ENCODE results near the gene ATF2. TPM values are rescaled to one million over a fixed set of nuclear protein-coding genes. Genes with fewer than 3 reads are reported as not detected.

The ATF2 gene
- polyA plus RNA-seq, 4 donors = 11.6 to 32.1 (median 13.3) TPM

GRCh38 chr2:175187378-175187777 lies 19.4 kb upstream of the ATF2 start:
- Histone ChIP-seq H3K9me3 (ENCODE audit: control insufficient read depth in 2 of 2, insufficient read depth in 1 of 2, low read depth in 1 of 2, low read length in 1 of 2) (no peaks in the 10 kb centered on the region), H3K27me3 (ENCODE audit: control insufficient read depth in 3 of 3, insufficient read depth in 3 of 3, low read length in 3 of 3) (no peaks in the 10 kb centered on the region), H3K27ac (ENCODE audit: low read depth in 1 of 3, low read length in 2 of 3) (no peak overlapping the region), H3K36me3 (ENCODE audit: control insufficient read depth in 3 of 3, insufficient read depth in 2 of 3, low read depth in 1 of 3, low read length in 3 of 3) (no peaks in the 10 kb centered on the region), H3K4me3 (ENCODE audit: low read depth in 1 of 3, low read length in 3 of 3) (no peak overlapping the region), H3K4me1 (ENCODE audit: control insufficient read depth in 3 of 3, insufficient read depth in 2 of 3, low read depth in 1 of 3, low read length in 2 of 3) (no peaks in the 10 kb centered on the region)
- FAIRE-seq (no peak), DNase-seq (no peak)
- WGBS, 3 donors = 95 to 100% (median 96%) methylated on average over 1 of the region's 1 CpG

GRCh38 chr2:175183674-175184073 lies 15.7 kb upstream of the ATF2 start:
- DNase-seq (no peak), FAIRE-seq (no peak)

GRCh38 chr2:175181877-175182308 lies 13.9 kb upstream of the ATF2 start:
- Histone ChIP-seq H3K4me1 (ENCODE audit: control insufficient read depth in 3 of 3, insufficient read depth in 2 of 3, low read depth in 1 of 3, low read length in 2 of 3) (peaks cover 0 to 3% (median 2%) of the 10 kb centered on the region in 3 donors), H3K36me3 (ENCODE audit: control insufficient read depth in 3 of 3, insufficient read depth in 2 of 3, low read depth in 1 of 3, low read length in 3 of 3) (peaks cover 4 to 8% (median 7%) of the 10 kb centered on the region in 3 donors), H3K27ac (ENCODE audit: low read depth in 1 of 3, low read length in 2 of 3) (peak overlapping the region; percentile 96 to 98 (median 96)), H3K4me3 (ENCODE audit: low read depth in 1 of 3, low read length in 3 of 3) (peak overlapping the region in 1 of 3 donors; percentile 99), H3K9me3 (ENCODE audit: control insufficient read depth in 2 of 2, insufficient read depth in 1 of 2, low read depth in 1 of 2, low read length in 1 of 2) (no peaks in the 10 kb centered on the region), H3K27me3 (ENCODE audit: control insufficient read depth in 3 of 3, insufficient read depth in 3 of 3, low read length in 3 of 3) (no peaks in the 10 kb centered on the region)
- DNase-seq (no peak), FAIRE-seq (no peak)
- 47 to 63% (median 59%) methylated on average over 5 of the region's 5 CpGs for WGBS, 3 donors

More at GRCh38 chr2:175183674-175184073, 15.7 kb upstream of the ATF2 start:
- H3K27me3 ChIP-seq (ENCODE audit: control insufficient read depth in 3 of 3, insufficient read depth in 3 of 3, low read length in 3 of 3) = no peaks in the 10 kb centered on the region
- H3K4me1 ChIP-seq (ENCODE audit: control insufficient read depth in 3 of 3, insufficient read depth in 2 of 3, low read depth in 1 of 3, low read length in 2 of 3) = peaks cover 0 to 3% (median 2%) of the 10 kb centered on the region in 3 donors
- no peak overlapping the region for H3K4me3 ChIP-seq (ENCODE audit: low read depth in 1 of 3, low read length in 3 of 3)
- H3K9me3 ChIP-seq (ENCODE audit: control insufficient read depth in 2 of 2, insufficient read depth in 1 of 2, low read depth in 1 of 2, low read length in 1 of 2) = no peaks in the 10 kb centered on the region
- WGBS, 3 donors = 81 to 90% (median 85%) methylated on average over 2 of the region's 2 CpGs
- H3K27ac ChIP-seq (ENCODE audit: low read depth in 1 of 3, low read length in 2 of 3) = no peak overlapping the region
- peaks cover 2 to 8% (median 3%) of the 10 kb centered on the region in 3 donors for H3K36me3 ChIP-seq (ENCODE audit: control insufficient read depth in 3 of 3, insufficient read depth in 2 of 3, low read depth in 1 of 3, low read length in 3 of 3)

- no peak for FAIRE-seq
- no peaks in the 10 kb centered on the region for H3K9me3 ChIP-seq (ENCODE audit: control insufficient read depth in 2 of 2, insufficient read depth in 1 of 2, low read depth in 1 of 2, low read length in 1 of 2)
- 0 to 1% (median 0%) methylated on average over 50 to 53 of the region's 53 CpGs for WGBS, 3 donors
Measured at GRCh38 chr2:175181104-175181876, 13.3 kb upstream of the ATF2 start, which contains the start of gene ATP5MC3. TSS of gene ATP5MC3 (minus strand) at chr2:175181710. CDS start at chr2:175181393, 317 bp downstream.

GRCh38 chr2:175180701-175181103 lies 12.7 kb upstream of the ATF2 start:
- Histone ChIP-seq H3K9me3 (ENCODE audit: control insufficient read depth in 2 of 2, insufficient read depth in 1 of 2, low read depth in 1 of 2, low read length in 1 of 2) (no peaks in the 10 kb centered on the region), H3K27me3 (ENCODE audit: control insufficient read depth in 3 of 3, insufficient read depth in 3 of 3, low read length in 3 of 3) (no peaks in the 10 kb centered on the region), H3K36me3 (ENCODE audit: control insufficient read depth in 3 of 3, insufficient read depth in 2 of 3, low read depth in 1 of 3, low read length in 3 of 3) (peaks cover 4 to 8% (median 8%) of the 10 kb centered on the region in 3 donors), H3K27ac (ENCODE audit: low read depth in 1 of 3, low read length in 2 of 3) (peak overlapping the region; percentile 96 to 98 (median 96)), H3K4me3 (ENCODE audit: low read depth in 1 of 3, low read length in 3 of 3) (peak overlapping the region; percentile 54 to 99 (median 86)), H3K4me1 (ENCODE audit: control insufficient read depth in 3 of 3, insufficient read depth in 2 of 3, low read depth in 1 of 3, low read length in 2 of 3) (peaks cover 0 to 3% (median 2%) of the 10 kb centered on the region in 3 donors)
- WGBS, 3 donors = 2 to 4% (median 2%) methylated on average over 10 of the region's 10 CpGs
- FAIRE-seq = no peak
- DNase-seq = peak; percentile 78 to 89

More at GRCh38 chr2:175181104-175181876, 13.3 kb upstream of the ATF2 start, which contains the start of gene ATP5MC3:
- peak; percentile 97 to 99 for DNase-seq
- peaks cover 0 to 3% (median 2%) of the 10 kb centered on the region in 3 donors for H3K4me1 ChIP-seq (ENCODE audit: control insufficient read depth in 3 of 3, insufficient read depth in 2 of 3, low read depth in 1 of 3, low read length in 2 of 3)
- H3K36me3 ChIP-seq (ENCODE audit: control insufficient read depth in 3 of 3, insufficient read depth in 2 of 3, low read depth in 1 of 3, low read length in 3 of 3) = peaks cover 4 to 8% (median 8%) of the 10 kb centered on the region in 3 donors
- peak within 1 kb of the TSS; percentile 54 to 99 (median 86) for H3K4me3 ChIP-seq (ENCODE audit: low read depth in 1 of 3, low read length in 3 of 3)
- H3K27me3 ChIP-seq (ENCODE audit: control insufficient read depth in 3 of 3, insufficient read depth in 3 of 3, low read length in 3 of 3) = no peaks in the 10 kb centered on the region
- peak within 1 kb of the TSS; percentile 96 to 98 (median 96) for H3K27ac ChIP-seq (ENCODE audit: low read depth in 1 of 3, low read length in 2 of 3)

GRCh38 chr2:175176624-175177023 lies 8.6 kb upstream of the ATF2 start:
- H3K27me3 ChIP-seq (ENCODE audit: control insufficient read depth in 3 of 3, insufficient read depth in 3 of 3, low read length in 3 of 3) = no peaks in the 10 kb centered on the region
- peaks cover 0 to 2% (median 0%) of the 10 kb centered on the region in 3 donors for H3K4me1 ChIP-seq (ENCODE audit: control insufficient read depth in 3 of 3, insufficient read depth in 2 of 3, low read depth in 1 of 3, low read length in 2 of 3)
- H3K4me3 ChIP-seq (ENCODE audit: low read depth in 1 of 3, low read length in 3 of 3) = no peak overlapping the region
- WGBS, 3 donors = 64 to 74% (median 65%) methylated on average over 5 of the region's 5 CpGs
- H3K36me3 ChIP-seq (ENCODE audit: control insufficient read depth in 3 of 3, insufficient read depth in 2 of 3, low read depth in 1 of 3, low read length in 3 of 3) = peaks cover 4 to 13% (median 10%) of the 10 kb centered on the region in 3 donors
- H3K9me3 ChIP-seq (ENCODE audit: control insufficient read depth in 2 of 2, insufficient read depth in 1 of 2, low read depth in 1 of 2, low read length in 1 of 2) = no peaks in the 10 kb centered on the region
- FAIRE-seq (no peak), DNase-seq (no peak)
- no peak overlapping the region for H3K27ac ChIP-seq (ENCODE audit: low read depth in 1 of 3, low read length in 2 of 3)

GRCh38 chr2:175175896-175176295 lies 7.9 kb upstream of the ATF2 start:
- 40 to 81% (median 68%) methylated on average over 1 of the region's 1 CpG for WGBS, 3 donors
- Histone ChIP-seq H3K27me3 (ENCODE audit: control insufficient read depth in 3 of 3, insufficient read depth in 3 of 3, low read length in 3 of 3) (no peaks in the 10 kb centered on the region), H3K4me3 (ENCODE audit: low read depth in 1 of 3, low read length in 3 of 3) (no peak overlapping the region), H3K9me3 (ENCODE audit: control insufficient read depth in 2 of 2, insufficient read depth in 1 of 2, low read depth in 1 of 2, low read length in 1 of 2) (no peaks in the 10 kb centered on the region), H3K36me3 (ENCODE audit: control insufficient read depth in 3 of 3, insufficient read depth in 2 of 3, low read depth in 1 of 3, low read length in 3 of 3) (peaks cover 4 to 13% (median 10%) of the 10 kb centered on the region in 3 donors), H3K4me1 (ENCODE audit: control insufficient read depth in 3 of 3, insufficient read depth in 2 of 3, low read depth in 1 of 3, low read length in 2 of 3) (peaks cover 0 to 2% (median 0%) of the 10 kb centered on the region in 3 donors), H3K27ac (ENCODE audit: low read depth in 1 of 3, low read length in 2 of 3) (no peak overlapping the region)
- no peak for DNase-seq
- no peak for FAIRE-seq

- Histone ChIP-seq H3K27ac (ENCODE audit: low read depth in 1 of 3, low read length in 2 of 3) (no peak overlapping the region), H3K36me3 (ENCODE audit: control insufficient read depth in 3 of 3, insufficient read depth in 2 of 3, low read depth in 1 of 3, low read length in 3 of 3) (peaks cover 4 to 13% (median 10%) of the 10 kb centered on the region in 3 donors), H3K4me1 (ENCODE audit: control insufficient read depth in 3 of 3, insufficient read depth in 2 of 3, low read depth in 1 of 3, low read length in 2 of 3) (peaks cover 0 to 2% (median 0%) of the 10 kb centered on the region in 3 donors), H3K27me3 (ENCODE audit: control insufficient read depth in 3 of 3, insufficient read depth in 3 of 3, low read length in 3 of 3) (no peaks in the 10 kb centered on the region), H3K9me3 (ENCODE audit: control insufficient read depth in 2 of 2, insufficient read depth in 1 of 2, low read depth in 1 of 2, low read length in 1 of 2) (no peaks in the 10 kb centered on the region), H3K4me3 (ENCODE audit: low read depth in 1 of 3, low read length in 3 of 3) (no peak overlapping the region)
- WGBS, 3 donors = 80 to 90% (median 84%) methylated on average over 2 of the region's 2 CpGs
- no peak for DNase-seq
- FAIRE-seq = no peak
Measured at GRCh38 chr2:175175320-175175719, 7.3 kb upstream of the ATF2 start.

All from small intestine (tissue), 7 donors.